Measurements from ENCODE around the gene INTS3.
A peak's percentile ranks its signal among the peaks of the same experiment; 100 is the strongest.

Gene INTS3

DNA sequence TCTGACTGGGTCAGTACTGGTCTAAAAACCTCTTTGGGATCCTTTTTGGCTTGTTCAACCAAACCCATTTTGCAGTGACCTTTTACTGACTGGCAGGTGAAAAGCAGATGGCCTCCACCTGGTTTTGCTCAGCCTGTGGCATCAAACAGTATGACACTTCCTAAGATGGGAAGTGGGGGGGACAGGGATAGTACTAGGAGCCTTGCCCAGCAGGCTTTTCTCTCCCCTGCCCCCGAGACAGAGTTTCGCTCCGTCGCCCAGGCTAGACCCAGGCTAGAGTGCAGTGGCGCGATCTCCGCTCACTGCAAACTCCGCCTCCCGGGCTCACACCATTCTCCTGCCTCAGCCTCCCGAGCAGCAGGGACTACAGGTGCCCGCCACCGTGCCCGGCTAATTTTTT lies 18.3 kb downstream of the INTS3 start:
- intact Hi-C loops (cut with DNase I; ENCODE audit: low total_unique reads) = loop anchor here (5.0 to 10.0 kb wide), 2 partner anchors 69 to 231 kb away; partner anchors contain the start of gene NPR1
- Histone ChIP-seq H3K9me3 (no peaks in the 10 kb centered on the region), H3K36me3 (peaks cover 9 to 74% (median 61%) of the 10 kb centered on the region in 3 donors), H3K27ac (peak overlapping the region; percentile 16 to 31), H3K4me3 (no peak overlapping the region), H3K4me1 (peaks cover 0 to 80% (median 42%) of the 10 kb centered on the region in 4 donors), H3K27me3 (no peaks in the 10 kb centered on the region)
- TF ChIP-seq, protein P1, sequence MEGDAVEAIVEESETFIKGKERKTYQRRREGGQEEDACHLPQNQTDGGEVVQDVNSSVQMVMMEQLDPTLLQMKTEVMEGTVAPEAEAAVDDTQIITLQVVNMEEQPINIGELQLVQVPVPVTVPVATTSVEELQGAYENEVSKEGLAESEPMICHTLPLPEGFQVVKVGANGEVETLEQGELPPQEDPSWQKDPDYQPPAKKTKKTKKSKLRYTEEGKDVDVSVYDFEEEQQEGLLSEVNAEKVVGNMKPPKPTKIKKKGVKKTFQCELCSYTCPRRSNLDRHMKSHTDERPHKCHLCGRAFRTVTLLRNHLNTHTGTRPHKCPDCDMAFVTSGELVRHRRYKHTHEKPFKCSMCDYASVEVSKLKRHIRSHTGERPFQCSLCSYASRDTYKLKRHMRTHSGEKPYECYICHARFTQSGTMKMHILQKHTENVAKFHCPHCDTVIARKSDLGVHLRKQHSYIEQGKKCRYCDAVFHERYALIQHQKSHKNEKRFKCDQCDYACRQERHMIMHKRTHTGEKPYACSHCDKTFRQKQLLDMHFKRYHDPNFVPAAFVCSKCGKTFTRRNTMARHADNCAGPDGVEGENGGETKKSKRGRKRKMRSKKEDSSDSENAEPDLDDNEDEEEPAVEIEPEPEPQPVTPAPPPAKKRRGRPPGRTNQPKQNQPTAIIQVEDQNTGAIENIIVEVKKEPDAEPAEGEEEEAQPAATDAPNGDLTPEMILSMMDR (IDR thresholded peaks at IDR 0.05) = no peak
- no peak for DNase-seq

DNA sequence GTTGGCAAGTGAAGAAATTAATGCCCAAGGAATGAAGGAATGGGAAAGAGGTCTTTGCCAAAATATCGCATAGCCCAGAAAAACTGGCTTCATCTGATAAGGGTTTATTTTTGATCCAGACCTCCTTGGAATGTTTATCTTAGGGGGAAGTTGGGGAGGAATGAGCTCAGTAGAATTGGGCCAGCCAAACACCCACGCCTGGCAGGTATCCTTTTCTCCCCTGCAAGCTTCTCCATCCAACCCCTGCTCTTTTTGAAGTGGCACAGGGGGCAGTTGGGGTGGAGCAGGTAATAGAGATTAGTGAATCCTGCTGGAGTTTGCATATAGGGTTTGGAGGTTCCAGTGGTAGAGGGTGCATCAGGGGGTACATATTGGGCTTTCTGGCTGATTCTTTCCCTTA lies 21.1 kb downstream of the INTS3 start:
- DNase-seq = no peak
- Histone ChIP-seq H3K27ac (peak overlapping the region; percentile 81 to 85), H3K27me3 (no peaks in the 10 kb centered on the region), H3K36me3 (peaks cover 0 to 84% (median 61%) of the 10 kb centered on the region in 3 donors), H3K4me1 (peaks cover 0 to 79% (median 33%) of the 10 kb centered on the region in 4 donors), H3K9me3 (no peaks in the 10 kb centered on the region), H3K4me3 (no peak overlapping the region)
- TF ChIP-seq, protein P1 (IDR thresholded peaks at IDR 0.05) = no peak
- intact Hi-C loops (cut with DNase I; ENCODE audit: low total_unique reads) = loop anchor here (5.0 to 10.0 kb wide), 2 partner anchors 72 to 234 kb away; partner anchors contain the start of gene NPR1

DNA sequence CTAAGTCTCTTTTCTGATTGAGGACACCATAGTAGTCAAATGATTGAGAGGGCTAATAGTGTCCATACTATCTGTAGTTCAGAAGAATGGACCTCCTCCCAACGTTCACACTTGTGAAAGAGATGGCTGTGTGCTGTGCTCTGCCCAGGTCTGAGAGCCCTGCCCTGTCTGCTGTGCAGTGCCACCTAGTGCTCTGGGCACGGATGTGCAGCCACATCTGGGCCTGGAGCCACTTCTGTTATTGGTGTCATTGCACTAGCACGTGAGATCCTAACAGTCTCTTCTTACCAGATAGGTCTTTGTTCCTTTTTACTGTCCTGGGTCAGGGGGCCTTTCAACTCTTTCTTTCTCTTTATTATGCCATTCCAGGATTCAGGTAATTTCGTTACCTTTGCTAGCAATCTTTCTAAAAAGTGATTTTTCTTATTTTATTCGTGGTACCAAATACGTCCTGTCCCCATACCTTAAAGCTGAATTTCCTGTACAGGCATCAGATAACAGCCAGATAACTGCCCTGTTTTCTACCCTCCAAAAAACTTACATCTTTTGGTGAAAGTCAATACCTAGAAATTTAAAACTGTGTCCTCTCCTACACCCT lies 21.7 kb downstream of the INTS3 start:
- Histone ChIP-seq H3K4me3 (no peak overlapping the region), H3K9me3 (no peaks in the 10 kb centered on the region), H3K27ac (peak overlapping the region; percentile 81 to 85), H3K27me3 (no peaks in the 10 kb centered on the region), H3K36me3 (peaks cover 5 to 84% (median 60%) of the 10 kb centered on the region in 3 donors), H3K4me1 (peaks cover 0 to 73% (median 33%) of the 10 kb centered on the region in 4 donors)
- TF ChIP-seq, protein P1 (IDR thresholded peaks at IDR 0.05) = peak; percentile 93 to 96
- peak; percentile 92 to 96 for DNase-seq
- intact Hi-C loops (cut with DNase I; ENCODE audit: low total_unique reads) = loop anchor here (5.0 to 10.0 kb wide), 2 partner anchors 72 to 235 kb away; partner anchors contain the start of gene NPR1

DNA sequence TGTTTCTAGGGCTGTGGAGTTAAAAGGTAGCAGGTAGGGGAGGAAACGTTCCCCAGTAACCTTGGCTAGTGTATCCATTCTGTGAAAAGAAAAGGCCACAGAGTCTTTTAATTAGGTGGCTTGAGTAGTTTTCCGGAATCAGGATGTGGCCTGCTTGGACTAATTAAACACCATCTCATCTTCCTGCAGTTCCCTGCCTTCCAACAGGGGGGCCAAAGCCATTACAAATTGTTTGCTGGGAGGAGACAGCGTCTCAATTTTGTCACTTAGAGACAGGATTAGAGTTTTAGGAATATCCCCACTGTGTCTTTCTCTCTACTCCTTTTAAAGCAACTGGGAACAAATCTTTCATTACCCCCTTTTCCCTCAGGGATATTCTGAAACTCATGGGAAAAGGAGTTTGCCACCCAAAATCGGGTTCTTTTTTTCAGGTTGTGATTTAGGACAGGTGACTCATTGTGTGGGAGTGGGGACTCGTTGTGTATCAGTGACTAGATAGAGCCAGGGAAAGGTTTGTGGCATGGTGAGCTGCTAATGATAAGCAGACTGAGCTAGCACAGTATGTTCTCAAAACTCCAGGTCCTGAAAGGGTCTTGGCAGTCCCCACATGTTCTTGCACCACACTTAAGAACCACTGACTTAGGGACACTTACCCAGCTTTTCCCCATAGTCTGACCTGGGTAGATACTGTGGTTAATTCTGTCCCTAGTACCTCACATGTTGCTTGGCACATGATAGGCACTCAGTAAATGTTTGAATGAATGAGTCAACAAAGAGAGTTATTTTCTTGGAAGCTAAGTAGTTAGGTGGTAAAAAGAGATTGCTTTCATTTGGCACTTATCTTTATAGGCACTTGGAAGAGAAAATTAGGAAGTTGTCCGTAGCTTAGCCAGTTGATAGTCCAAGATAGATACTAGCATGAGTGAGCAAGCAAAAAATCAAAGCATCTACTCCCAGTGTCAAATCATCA lies 22.5 kb downstream of the INTS3 start:
- DNase-seq = peak; percentile 80 to 82
- intact Hi-C loops (cut with DNase I; ENCODE audit: low total_unique reads) = no loop called here
- no peak overlapping the region for H3K4me3 ChIP-seq
- no peaks in the 10 kb centered on the region for H3K9me3 ChIP-seq
- TF ChIP-seq, protein P1 (IDR thresholded peaks at IDR 0.05) = peak in 1 of 2 experiments; percentile 34
- H3K27ac ChIP-seq = peak overlapping the region; percentile 81 to 85
- H3K36me3 ChIP-seq = peaks cover 13 to 85% (median 64%) of the 10 kb centered on the region in 3 donors
- H3K27me3 ChIP-seq = no peaks in the 10 kb centered on the region
- H3K4me1 ChIP-seq = peaks cover 0 to 72% (median 33%) of the 10 kb centered on the region in 4 donors

DNA sequence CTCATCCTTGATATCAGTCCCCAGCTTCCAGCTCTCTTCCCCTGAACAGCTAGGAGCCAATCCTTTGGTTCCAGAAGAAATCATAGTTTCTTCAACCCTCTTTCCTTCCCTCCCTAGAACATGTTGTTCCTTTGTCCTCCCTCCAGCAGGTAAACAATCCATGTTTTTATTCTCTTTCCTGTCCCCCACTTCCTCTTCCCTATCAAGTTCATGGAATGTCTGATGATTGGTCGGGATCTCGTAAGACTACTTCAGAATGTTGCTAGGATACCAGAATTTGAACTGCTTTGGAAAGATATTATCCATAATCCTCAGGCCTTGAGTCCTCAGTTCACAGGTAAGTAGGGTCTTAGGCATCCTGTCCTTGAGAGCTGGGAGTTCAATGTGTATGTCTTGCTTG lies 24.2 kb downstream of the INTS3 start:
- H3K27ac ChIP-seq = peak overlapping the region; percentile 81 to 85
- peaks cover 0 to 66% (median 33%) of the 10 kb centered on the region in 4 donors for H3K4me1 ChIP-seq
- no peaks in the 10 kb centered on the region for H3K9me3 ChIP-seq
- peaks cover 30 to 87% (median 69%) of the 10 kb centered on the region in 3 donors for H3K36me3 ChIP-seq
- no peak overlapping the region for H3K4me3 ChIP-seq
- no peaks in the 10 kb centered on the region for H3K27me3 ChIP-seq
- no peak for DNase-seq
- intact Hi-C loops (cut with DNase I; ENCODE audit: low total_unique reads) = no loop called here
- TF ChIP-seq, protein P1 (IDR thresholded peaks at IDR 0.05) = no peak

All from tibial artery (tissue), 4 donors.